T-helper 22 cell (primary cell): ENCODE data around the gene BFSP2.
A peak's percentile ranks its signal among the peaks of the same experiment; 100 is the strongest.
"Not testable (repeated sequence)": the region's sequence is repeated elsewhere in the genome, so short reads cannot be mapped to it uniquely, and the experiment has no call there.

ENCODE experiments used
- DNase-seq: peaks from one replicate; pipeline ENCODE4 v3.0.0-alpha.2; 2020; ENCODE audit warnings: low read depth

Gene BFSP2

DNA sequence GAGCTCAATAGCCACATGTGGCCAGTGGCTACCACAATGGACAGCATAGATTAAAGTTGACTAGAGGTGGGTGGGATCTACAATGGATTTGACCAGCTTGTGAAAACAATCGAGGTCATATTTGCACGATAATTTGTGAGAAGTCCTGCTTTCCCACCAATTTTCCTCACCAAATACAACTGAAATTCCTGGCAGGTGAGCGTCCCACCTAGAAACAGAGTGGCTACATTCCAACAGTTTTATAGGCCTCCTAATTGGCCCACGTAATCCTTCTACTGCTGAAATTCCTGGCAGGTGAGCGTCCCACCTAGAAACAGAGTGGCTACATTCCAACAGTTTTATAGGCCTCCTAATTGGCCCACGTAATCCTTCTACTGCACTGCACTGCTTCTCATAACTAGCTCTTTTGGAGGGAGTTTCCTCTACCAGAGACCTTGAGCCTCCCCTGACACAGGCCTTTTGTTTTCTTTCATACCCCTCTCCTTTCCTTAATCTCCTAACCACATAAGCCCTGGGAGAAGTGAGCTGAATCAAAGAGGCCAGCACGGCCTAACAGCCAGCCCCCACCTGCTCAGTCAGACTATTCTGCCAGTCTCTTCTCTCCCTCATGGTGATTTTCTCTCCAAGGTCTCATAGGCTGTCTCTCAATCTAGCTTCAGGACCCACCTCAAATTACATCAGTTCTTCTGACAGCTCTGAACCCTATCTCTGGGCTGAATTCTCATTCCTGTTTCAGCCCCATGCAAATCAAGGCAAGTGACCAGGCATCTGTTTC is 80.2 kb downstream of the BFSP2 start:
- DNase-seq = no peak

GRCh38 chr3:133482474-133482873 is 82.6 kb downstream of the BFSP2 start:
- DNase-seq = not testable (repeated sequence)

DNA sequence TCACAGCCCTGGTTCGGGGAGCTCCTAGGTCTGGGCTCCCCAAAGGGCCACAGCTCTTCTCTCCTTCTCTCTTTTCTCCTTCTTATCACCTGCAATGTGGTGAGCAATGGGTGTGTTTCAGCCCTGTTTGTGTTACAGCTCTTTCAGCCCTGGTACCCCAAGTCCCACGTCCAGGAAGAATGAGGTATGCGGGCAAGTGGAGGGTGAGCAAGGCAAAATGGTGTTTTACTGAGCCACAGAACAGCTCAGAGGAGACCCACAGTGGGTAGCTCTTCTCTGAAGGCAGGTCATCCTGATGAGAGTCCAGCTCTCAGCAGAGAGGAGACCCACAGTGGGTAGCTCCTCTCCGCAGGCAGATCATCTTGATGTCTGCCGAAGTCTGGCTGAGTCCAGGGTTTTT is 86.8 kb downstream of the BFSP2 start:
- DNase-seq = no peak

DNA sequence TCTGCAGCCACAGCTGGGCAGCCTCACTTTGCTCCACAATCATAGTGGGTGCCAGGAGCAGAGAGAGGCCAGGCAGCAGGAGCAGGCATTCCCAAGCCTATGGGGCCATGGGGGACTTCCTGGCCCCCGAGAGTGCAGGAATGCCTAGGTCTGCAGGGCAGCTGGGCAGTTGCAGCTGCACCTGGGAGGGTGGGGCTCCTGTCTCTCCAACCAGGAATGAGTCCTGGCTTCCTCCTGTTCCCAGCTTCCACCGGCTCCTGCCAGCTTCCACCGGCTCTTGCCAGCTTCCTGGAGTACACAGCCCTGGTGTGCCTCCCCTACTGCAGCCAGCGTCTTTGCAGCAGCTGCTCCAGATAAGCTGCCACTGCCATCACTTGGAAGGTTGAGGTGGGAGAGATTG is 87.3 kb downstream of the BFSP2 start:
- DNase-seq = no peak

DNA sequence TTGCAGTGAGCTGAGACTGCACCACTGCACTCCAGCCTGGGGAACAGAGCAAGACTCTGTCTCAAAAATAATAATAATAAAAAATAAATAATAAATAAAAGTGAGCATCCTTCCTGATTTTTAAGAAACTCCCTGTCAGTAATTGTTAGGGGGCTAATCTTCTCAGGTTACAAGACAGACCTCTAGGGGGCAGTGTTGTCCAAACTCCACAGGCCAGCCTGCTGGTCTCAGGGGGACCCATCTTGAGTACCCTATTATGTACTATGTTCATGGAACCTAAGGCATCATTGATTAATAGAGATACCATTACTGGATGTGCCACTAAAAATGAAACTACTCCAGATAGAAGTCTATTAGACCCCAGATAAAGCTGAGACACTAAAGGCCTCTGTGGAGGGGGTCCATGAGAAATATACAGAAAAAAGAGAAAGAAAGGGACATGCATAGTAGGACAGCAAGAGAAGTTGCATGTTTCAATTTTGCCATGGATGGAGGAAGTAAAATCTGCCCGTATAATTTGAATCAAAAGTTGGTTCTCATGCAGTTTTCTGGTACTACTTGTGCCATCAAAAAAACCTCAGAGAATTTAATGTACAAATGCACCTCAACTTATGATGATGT is 88.2 kb downstream of the BFSP2 start:
- DNase-seq = peak; percentile 14

DNA sequence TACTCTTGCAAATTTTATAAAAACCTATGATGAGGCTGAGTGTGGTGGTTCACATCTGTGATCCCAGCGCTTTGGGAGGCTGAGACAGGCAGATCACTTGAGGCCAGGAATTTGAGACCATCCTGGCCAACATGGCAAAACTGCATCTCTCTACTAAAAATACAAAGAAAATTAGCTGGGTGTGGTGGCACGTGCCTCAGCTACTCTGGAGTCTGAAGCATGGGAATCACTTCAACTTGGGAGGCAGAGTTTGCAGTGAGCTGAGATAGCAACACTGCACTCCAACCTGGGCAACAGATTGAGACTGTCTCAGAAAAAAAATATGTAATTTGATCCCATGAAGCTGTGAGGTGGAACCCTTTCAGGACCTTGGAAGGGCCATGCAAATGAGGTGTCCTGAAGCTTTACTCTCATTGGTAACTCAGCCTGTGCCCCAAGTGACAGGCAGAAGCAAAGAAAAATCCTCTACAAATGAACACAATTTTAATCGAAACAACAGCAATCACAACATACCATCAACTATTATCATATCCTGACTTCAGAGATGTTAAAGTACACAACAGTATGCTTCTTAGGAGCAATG is 89.0 kb downstream of the BFSP2 start:
- DNase-seq = no peak

GRCh38 chr3:133489466-133490085 is 89.7 kb downstream of the BFSP2 start:
- DNase-seq = no peak

DNA sequence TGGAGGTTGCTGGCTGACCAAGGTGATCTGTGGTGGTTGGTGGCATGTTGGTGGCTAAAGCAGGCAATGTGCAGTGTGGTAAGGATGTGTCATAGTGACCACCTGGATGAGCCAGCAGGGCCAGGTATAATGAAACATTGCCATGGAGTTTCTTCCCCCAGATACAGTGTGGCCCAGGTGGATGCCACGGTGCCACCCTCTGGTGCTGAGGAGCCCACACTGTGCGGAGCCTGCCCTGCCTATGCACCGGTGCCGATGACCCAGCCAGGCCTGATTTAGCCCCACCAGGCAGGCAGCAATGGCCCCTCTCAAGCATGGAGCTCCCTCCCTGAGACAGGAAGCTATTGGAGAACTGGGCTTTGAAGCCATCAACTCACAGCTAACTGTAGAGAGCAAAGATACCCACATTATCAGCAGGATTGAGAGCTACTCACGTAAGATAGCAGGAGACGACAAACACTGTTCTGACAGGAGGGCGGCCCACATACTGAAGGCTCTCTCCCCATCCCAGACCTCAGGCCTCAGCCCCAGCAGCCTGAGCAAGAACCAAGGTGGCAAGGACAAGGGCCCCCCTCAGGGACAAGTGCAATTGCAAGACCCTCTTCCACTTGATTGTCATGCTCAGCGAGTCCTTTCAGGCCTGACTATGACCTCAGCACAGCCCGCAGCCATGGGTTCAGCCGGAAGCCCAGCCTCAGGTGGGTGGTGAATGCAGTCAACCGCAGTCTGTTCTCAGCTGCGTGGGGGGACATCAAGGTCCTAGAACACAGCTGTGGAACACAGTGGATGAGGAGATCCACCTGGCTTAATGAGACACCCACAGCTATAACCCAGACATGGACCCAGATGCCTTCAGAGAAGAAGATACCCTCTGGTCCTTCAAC is 90.9 kb downstream of the BFSP2 start:
- DNase-seq = no peak

DNA sequence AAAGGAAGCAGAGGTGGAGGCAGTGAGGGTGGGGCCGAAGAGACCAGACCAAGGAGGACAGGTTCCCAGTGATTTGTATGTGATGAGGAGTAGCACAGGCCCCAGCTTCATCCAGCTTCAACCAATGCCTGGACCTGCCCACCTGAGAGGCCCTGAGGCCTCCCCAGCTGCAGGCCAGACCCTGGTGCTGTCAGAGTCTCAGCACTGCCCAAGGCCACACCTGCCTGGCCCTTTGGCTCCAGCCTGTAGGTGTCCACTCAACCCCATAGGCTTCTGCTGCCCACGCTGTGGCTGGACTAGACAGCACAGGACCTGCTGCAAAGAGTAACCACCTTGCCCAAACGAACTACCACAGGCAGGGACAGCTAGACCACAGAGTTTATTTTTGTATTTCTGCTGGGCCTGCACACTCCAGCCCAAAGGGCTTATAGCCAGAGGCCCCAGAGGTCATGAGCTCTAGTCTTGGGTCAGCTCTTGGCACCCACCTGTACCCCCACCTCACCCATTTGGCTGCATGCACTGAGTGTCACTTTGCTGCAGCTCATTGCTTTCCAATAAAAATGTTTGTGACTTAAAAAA is 91.7 kb downstream of the BFSP2 start:
- no peak for DNase-seq

- DNase-seq = no peak
Observed at GRCh38 chr3:133492159-133492741, 92.4 kb downstream of the BFSP2 start.

GRCh38 chr3:133494469-133494868 is 94.6 kb downstream of the BFSP2 start:
- DNase-seq = no peak

DNA sequence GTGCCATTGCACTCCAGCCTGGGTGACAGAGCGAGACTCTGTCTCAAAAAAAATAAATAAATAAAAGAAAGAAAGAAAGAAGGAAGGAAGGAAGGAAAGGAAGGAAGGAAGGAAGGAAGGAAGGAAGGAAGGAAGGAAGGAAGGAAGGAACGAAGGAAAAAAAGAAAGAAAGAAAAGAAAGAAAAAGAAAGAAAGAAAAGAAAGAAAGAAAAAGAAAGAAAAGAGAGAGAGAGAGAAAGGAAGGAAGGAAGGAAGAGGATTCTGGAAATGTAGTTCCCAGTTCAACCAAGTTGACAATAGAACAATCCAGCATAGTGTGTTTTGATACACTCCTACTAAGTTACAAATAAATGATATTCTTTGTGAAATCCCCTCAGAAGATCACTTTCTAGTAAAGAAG is 102.7 kb downstream of the BFSP2 start:
- DNase-seq = not testable (repeated sequence)

DNA sequence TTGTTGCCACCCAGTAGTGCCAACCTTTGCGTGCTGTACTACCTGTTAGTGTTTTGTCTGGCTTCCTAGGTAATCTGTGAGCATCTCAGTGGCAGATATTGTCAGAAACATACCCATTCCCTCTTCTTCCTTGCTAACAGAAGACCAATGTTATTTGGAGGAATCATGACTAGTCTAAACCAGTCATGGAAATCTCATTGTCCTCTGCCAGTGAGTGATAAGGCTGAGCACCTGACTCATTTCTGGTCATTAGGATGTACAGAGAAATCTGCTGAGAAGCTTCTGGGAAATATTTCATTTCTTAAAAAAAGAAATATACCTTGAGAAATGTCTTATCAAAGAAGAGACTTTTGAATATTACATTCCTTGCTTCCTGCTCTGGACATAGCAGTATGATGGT is 103.6 kb downstream of the BFSP2 start:
- no peak for DNase-seq

DNA sequence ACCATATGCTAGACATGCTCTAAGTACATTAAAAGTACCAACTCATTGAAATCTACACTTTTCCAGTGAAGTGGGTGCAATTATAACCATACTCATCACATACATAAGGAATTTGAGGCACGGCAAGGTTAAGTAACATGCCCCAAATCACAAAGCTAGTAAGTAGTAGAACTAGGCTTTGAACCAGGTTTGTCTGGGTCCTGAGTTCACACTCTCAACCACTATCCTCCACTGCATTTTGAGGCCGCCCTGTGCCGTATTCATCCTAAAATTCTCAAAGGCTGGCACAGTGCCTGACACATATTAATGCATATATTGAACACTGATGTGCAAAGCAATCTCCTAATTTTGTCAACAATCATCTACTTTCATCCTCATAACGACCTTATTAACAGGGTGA is 104.9 kb downstream of the BFSP2 start:
- no peak for DNase-seq

DNA sequence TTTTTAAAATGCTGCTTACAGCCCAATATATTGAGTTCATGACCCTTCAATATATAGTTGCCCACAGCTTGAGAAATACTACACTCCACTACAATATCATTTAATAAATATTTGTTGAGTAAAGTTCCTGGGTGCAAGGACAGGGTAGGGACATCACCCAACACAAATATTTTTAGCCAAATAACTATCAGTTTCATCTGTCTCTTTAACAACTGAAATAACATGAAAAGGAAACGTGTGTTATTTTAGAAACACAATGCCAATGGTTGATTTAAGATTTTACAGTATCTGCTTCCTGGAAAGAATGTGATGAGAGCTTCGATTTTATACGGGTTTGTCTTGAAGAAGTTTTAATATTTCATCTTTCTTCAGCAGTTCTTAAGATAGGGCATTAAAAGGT is 106.0 kb downstream of the BFSP2 start:
- no peak for DNase-seq

DNA sequence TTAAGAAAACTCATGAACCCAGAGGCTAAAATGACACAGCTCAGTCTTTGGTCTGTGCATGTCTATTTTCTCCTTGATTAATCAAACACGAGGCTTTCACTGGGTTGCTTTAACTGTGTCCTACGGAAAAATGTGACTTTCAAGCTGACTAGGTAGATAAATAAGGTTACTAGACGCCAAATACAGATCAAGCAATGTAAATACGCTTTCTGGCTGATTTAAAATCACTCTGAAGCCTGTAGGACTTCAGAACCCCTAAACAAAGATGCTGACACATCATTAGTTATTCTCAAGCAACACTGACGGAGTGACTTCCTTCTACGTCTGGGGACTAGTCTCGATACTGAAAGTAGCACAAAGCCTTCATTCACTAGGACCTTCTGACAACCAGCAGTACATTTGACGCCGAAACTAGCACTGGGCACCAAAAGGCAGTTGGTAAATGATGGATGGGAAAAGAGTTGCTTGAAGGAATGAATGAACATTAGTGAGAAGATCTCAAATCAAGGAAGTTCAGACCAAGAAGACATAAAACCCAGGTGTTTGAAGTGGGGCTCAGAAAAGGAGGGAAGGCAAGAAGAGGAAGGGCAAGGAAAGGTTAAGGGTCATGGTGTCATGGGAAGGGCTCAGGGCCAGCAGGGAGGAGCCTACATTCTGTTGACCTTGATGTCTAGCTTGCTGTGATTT is 106.5 kb downstream of the BFSP2 start:
- DNase-seq = no peak

DNA sequence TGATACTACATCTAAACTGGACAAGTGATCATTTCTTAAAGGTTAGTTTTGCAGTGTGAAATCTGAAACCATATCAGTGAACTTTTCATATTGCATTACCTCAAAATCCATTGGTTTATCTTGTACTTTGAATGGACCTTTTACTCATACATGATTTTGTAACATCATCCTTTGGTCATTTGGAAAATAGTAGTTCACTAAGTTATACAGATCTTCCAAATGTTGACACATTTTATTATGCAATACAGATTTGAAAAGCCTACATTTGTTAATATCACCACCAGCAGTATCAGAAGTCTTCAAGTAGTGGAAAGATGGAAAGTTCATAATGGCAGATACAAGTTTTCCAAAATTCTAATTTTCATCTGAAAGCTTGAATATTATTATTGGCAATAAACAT is 109.6 kb downstream of the BFSP2 start:
- no peak for DNase-seq

- DNase-seq = no peak
Observed at GRCh38 chr3:133512416-133513089, 112.7 kb downstream of the BFSP2 start.

DNA sequence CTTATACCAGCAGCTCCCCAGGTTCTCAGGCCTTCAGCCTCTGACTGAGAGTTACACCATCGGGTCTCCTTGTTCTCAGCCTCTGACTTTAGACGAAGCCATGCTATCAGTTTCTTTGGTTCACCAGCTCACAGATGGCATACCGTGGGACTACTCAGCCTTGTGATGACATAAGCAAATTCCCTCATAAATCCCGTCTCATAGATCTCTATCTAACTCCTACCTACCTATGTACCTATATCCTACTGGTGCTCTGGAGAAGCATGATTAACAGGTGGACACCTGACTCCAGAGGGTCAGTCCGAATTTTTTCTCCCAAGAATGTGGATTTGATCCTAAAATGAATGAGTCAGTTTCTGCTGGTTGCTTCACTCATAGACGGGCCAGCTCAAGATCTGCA is 114.6 kb downstream of the BFSP2 start:
- no peak for DNase-seq

DNA sequence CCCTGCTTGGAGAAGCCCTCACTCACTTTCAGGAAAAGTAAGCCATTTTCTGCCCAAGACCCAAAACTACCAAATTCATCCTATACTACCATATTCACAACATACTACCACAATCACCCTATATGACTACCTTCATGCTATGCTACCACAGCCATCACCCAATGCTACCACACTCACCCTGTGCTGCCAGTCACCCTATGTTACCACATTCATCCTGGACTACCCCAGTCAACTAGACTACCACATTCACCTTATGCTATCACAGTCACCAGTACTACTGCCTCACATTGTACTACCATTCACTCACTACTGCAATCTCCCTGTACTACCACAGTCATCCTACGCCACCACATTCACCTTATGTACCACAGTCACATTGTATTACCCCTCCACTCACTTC is 115.3 kb downstream of the BFSP2 start:
- DNase-seq = no peak
